ENCODE data around the gene QSOX1.

The QSOX1 gene

DNA sequence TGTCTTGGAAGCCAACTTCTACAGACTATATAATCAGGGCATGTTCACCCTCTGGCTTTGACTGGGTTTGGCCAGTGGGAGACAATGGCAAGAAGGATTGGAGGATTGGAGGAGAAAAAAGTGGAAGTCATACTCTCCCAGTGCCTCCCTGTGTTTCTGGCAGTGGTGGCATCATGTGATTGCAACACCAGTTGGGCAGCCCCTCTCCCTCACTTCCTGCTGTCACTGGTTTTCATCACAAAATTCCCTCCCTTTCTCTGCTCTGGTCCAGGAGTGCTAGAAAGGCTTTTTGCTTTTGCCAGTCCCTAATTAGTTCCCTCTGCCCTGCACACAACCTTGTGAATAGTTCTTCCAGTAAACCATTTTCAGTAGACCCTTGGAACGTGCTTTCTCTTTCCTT lies 3.7 kb upstream of the QSOX1 start:
- DNase-seq, result no peak

DNA sequence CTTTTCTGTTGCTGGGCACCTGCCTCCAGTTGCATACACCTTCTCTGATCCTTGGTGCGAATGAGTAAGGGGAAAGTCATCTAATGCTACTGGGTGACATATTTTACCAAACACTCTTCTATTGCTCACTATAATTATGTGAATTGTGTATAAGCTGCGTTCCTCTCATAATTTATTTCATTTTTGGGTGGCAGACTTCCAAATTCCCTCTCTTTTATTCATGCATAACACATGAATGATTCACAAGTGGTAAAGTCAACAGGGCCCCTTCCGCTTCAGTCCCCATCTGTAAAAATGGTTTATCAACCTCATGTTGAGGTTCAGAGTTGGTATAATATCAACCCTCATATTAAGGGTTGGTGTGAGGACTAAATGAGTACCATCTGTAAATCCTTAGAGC lies 3.2 kb upstream of the QSOX1 start:
- no peak for DNase-seq

DNA sequence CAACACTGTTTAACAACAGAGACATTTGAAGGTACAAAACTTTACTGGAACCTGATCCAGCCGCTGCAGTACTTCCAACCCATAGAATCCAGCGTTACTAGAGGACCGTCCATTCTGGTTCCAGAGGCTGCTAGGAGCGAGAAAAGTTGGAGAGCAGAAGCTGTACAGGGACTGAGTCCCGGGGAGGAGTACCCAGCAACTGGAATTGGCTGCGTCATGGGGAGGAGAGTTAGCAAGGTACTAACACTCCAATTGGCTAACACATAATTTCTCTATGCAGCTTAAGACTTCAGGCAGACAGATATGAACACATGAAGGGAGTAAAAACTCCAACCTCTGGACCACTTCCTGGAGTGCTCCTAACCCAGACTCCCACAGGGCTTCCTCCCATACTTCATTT lies 2.1 kb upstream of the QSOX1 start:
- DNase-seq, result no peak

DNA sequence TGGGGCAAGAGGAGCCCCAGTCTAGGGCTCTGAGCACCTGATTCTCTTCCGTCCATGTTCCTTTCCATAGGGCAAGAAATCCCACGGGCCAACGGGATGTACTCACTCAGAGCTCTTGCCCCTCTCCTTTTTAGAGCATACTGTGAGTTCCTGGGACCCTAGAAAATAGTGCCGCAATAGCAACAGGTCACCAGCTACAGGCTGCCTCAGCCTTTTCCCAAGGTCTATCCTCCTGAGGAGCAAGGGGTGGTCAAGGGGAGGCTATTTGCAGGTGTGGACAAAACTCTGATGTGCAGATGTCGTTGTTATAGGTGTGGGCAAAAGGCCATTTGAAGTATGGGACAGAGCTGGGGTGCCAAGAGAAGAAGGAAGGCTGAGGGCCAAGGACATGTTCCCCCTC lies 1.6 kb upstream of the QSOX1 start:
- no peak for DNase-seq

DNA sequence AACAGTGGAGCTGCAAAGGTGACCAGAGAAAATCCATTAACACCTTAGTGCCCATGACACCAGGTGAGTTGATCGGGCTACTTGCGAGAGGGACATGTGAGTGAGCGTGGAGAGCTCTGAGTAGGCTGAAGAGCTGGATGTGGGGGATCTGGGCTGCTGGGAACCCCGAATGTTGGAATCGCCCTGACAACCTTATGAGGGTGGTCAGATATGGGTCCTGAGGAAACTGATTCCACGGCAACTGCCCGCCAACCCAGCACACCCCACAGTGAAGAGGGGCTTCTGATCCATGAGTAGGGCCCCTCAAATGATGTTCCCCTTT lies 705 bp upstream of the QSOX1 start:
- peak; percentile 9 for DNase-seq

DNA sequence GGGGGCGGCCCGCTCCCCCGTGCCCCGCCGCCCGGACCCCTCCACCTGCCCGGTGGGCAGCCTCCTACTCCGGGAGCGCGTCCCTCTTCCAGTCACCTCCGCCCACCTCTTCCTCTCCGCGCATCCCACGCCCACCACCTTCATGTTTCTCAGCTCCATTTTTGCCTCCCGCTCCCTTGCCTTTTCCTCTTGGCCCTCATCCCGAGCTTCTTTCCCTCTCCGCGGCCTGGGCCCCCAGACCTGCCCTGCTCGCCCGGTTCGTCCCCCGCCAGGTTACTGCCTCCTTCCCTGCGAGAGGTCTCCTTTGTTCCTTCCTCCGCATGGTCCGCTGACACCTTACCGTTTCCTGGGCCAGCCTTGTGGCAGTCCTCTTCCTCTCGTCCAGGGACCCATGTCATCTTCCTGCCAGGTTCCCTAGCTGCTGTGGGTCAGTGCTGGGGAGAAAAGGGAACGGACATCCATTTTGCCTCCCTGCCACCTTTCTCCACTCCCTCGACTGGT lies 563 bp downstream of the QSOX1 start:
- no peak for DNase-seq

DNA sequence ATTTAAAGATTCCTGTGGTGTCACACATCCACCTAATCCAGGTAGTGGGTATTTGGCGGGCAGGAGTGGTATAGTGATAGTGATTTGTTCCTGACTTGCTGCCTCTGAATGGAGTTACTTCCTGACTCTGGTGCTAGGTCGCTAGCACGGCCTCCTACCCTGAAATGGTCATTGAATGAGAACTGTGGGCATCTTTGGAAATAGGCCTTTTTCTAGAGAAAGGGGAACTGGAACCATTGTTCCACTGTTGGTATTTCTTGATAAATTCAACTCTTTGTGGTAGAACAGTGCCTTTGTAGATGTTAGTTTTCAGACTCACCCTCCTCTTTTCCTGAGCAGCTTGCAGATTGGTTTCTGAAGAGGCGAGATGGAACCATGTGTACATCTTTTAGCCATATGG lies 1.5 kb downstream of the QSOX1 start:
- DNase-seq, result no peak

DNA sequence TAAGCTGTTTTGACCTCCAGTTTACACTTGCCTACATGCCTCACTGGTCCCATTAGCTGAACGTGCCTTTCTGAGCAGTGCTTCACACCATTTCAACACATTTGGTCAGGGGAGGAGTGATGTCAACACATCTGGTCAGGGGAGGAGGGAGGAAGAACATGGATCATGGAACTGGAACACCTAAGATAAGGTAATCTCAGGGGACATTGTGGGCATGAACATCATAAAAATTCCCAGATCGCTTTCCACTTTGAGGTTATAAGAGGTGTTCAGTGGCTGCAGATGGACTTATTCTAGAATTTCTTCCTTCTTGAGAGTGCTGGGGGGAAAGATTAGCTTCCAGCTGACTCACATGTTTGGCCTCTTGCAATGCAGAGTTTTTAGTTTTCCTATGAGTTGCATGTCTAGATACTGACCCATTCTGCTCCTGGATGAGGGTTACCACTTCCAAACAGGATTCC lies 2.0 kb downstream of the QSOX1 start:
- no peak for DNase-seq

DNA sequence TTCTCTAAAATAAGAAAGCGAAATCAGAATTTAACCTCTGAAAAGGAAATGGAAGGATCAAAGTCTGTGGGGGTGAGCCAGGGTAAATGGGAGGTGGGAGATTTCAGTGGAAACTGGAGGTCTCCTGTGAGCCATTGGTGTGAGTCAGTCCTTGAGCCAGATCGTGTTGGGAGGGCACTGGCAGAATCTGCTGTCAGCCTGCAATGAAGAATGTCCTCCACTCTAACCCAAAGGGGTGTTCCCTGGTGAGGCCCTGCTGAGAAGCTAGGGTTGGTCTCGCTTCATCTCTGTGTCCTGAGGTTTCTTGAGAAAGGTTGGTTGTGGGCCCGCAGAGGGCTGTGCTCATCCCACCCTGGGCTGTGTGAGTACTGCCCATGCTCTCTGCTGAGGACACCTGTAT lies 2.4 kb downstream of the QSOX1 start:
- DNase-seq, result no peak

DNA sequence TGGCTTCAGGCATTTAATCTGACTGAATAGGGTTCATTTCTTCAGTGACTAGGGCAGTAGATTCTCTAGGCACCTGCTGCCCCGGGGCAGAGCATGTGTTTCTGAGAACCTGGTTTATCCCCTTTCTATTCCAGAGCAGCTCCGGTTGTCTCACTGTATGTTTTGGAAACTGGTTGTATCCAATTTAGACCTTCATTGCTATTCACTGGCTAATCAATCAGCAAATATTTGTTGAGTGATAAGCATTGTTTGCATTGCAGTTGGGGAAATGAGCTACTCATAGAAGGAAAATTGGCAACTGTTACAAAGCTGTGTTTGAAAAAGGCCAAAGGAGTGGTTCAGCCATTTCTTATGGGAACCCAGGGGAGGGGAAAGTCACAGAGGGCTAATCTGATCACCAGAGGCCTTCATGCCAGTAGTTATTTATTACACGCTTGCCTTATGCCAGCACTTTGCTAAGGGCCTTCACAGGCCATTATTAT lies 2.9 kb downstream of the QSOX1 start:
- no peak for DNase-seq

DNA sequence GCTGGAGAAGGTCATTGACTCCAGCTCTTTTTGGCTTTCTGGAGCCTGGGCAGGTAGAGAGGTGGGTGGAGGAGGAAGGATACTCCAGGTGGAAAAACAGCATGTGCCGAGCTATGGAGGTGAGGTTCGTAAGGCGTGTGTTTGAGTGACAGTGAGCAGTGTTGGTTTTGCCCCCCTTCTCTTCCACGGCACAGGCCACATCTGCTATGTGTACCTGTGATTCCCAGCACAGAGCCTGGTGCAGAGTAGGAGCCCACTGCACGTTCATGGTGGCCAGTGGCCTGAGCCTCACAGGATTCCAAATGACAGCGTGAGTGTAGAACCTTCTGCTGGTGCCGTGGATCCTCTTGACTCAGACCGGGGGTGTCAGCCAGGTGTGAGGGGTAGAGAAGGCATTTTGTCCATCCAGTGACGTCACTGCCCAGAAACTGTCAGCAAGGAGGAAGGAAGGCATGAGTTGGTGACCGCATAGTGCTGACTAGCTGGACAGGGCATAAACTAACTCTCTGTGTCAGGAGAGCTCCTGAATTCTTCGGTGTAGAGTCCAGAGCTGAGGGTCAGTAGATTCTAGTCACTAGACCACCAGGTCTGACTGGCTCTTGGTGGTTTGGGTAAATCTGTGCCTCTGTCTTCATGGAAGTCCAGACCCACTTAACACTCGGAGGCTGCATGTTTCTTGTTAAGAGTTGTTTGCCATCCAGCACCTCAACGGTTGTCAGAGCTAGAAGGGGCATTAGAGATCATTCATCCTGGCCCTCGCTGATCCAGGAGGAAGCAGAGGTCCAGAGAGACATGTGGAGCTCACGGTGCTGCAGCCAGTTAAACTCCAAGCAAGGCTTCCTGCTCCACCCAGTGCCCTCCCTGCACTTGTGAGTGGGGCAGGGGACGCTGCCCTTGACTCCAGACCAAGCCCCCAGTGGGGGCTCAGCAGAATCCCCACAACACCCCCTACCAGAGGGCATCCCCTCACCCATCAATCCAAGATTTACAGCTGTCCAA lies 3.8 kb downstream of the QSOX1 start:
- DNase-seq, result no peak

DNA sequence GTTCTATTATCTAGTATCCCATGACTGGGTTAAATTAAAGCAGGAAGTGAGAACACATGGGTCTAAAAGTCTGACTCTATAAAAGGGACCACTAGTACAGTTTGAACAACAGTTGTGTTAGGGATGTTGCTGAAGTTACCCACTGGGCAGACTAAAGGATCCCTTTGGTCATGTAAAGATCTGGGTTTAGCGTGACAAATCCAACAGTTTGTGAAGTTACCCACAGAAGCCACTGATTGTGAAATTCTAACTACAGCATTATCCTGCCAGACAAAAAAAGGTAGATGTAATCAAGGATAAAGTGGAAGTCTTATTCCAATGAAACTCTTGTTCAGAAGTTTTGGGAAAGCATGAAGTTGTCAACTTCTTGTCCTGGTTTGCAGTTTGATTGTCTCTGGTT lies 5.7 kb downstream of the QSOX1 start:
- no peak for DNase-seq

DNA sequence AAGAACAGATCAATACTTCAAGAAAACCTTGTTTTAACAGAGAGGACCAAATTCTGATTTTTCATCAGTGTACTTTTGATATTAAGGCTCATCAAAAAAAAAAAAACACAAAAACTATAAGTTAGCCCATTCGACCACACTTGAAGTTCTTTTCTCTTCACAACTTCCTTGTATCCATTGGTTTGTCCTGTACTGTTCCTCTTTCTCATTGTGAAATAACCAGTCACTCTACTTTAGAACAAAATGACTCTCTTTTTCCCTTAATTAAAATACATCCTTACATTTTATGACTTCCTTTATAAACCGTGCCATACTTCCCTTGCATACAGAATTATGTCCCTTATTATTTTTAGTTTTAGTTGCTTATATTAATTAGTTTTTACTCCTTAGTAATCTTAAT lies 8.4 kb downstream of the QSOX1 start:
- DNase-seq, result no peak

DNA sequence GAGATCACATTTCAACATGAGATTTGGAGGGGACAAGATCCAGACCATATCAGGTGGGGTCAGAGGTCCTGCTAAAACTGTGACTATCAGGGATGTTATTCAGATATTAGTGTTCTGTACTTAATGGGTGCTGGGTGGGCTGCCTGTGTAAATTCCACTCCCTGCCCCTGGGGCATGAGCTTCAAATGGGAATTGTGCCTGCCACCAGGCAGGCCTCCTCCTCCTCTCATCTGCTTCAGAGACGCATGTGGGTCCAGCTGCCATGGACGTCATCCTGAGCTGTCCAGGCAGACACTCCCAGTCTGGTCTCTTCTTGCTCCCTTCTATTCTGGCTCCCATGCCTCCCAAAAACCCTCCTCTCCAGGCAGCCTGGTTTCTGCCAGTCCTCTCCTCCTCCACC lies 10.4 kb downstream of the QSOX1 start:
- no peak for DNase-seq

DNA sequence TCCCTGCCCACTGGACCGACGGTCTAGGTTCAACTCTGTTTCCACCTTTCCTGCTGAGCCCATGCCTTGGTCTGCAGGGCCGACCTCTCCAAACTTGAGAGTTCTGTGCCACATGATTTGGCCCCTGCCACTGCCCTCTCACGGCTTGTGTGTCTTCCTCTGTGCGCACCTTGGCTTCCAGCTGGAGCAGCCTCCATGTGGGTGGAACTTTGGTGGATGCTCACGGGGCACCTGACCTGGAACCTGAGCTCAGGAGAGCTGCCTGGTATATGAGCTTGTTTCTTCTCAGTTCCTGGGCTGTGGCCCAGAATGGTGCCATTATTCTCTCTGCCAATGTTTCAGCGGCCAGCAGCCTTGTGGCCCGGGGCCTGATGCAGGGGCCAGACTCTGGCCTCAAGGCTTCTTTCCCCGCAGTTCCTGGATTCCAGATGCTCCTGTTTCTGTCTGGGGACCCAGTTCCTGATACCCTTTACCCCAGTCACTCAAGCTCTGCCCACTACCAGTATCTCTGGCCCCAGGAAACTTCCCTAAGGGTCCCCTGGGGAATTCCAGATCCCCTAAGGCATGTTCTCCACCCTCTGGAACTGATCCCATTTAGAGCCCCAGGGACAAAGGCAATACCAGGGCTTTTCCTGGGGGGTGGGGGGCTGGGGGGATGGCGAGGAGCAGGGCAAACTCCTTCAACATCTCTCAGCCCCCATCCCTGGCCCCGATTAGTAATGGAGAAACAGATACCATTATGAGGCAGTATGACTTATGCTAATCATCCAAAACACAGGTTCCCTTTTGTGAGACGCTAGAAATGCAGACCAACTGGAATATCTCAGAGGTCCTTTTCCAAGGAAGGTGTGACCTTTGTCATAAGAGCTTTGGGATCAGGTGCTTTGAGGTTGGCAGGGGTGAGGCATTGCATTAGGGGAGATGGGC lies 11.1 kb downstream of the QSOX1 start:
- no peak for DNase-seq

DNA sequence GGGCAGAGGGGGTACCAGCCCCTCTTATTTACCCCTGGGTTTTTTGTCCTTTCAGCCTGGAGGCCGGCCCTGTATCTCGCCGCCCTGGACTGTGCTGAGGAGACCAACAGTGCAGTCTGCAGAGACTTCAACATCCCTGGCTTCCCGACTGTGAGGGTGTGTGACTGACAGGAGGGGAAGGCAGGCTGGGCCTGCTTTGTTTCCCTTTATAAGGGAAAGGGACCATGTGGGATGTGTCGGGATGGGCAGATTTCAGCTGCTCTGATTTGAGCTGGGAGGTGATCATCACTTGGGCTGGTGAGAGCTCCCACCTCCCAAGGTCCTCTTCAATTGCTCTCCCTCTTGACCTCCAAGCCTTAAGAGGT lies 11.7 kb downstream of the QSOX1 start:
- no peak for DNase-seq

DNA sequence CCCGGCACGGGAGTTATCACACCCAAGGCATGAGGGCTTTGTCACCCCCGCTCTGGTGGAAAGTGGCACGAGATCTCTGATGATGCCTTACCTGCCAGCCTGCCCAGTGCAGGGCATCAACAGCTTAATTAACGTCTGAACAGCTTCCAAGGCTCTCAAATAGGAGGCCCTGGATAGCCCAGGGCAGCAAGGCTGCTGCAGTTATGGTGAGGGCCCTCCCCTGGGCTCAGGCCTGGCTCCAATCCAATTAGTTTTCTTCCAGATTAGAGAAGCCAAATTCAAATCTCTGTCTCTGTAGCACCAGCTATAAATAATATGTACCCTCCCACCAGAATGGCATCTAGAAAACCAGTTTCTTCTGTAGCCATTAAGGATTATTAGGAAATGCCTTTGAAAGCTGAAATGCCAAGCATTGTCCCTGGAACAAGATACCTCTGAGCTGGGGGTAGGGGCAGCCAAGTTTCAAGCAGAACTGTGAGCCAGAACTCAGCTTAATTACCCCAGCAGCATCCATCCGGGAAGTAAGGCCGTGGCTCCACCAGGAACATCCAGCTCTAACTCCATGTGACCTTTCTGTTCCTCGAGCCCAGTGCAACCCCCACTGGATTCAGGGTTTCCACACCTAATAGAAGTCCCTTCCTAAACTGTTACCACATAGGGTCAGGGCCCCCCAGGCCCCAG lies 12.5 kb downstream of the QSOX1 start:
- no peak for DNase-seq

DNA sequence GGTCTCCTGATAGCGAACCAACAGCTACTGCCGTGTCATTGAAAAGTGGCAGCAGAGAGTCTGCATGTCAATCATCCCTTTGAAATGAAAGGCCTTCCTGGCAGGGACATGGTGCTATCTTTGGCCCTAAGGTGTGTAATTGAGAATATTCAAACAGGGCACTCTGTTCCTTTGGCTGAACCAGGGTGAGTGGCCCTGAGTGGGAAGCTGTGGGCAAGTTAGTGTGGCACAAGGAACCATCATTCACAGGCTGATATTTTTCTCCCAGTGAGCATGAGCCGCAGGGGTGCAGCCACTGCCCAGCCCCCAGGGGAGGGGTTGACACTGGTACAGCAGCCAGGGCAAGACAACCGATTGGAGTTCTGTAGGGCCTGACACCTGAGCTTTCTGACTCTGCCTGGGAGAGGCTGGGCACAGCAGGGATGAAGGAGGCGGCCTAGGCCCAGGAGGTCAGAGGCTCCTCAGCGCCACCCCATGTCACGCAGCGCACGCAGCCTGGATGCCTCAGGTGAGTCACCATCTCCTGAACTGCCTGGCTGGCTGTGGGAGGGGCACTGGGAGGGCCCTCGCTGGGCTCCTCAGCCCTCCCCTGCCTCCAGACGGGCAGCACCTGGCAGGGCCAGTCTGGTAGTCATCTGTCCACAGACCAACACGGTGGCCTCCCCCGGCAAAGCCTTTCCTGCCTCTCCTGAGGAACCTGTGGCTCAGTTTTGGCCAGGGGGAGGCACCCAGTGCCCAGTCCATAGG lies 13.2 kb downstream of the QSOX1 start:
- DNase-seq, result no peak

DNA sequence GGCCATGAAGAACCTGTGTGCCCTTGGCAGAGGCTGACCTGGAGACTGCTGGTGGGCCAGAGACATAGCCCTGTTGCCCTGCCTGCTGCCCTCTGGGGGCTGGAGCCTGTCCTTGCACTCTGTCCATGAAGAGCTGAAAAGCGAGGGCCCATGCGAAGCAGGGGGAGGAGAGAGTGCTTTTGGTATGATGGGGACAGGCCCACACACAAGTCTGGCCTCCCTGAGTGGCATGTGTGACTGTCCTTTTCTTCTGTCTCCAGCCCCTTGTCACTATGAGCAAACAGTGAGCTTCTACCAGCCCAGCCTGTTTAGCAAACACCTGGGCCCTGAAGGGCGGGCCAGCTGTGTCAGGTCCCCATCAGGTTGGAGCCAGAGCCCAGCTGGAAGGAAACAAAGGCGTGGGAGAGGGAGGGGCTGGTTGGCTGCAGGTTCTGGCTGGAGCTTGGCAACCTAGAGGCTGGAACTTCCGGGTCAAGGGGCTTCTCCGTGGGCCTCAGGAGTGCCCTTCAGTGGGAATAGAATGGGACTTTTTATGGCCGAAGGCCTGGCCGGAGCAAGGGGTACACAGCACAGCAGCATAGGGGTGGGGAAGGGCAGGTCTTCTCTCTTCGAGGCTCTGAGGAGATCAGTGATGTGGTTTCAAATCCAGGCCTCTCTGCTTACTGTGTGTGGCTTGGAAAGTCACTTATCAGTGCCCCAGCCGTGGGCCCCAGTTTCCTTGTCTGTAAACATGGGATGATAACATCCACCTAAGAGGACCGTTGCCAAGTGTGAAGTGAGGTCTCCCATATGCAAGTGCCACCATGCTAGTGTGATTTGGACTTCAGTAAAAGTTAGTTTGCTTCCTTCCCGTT lies 14.3 kb downstream of the QSOX1 start:
- peak; percentile 39 for DNase-seq

DNA sequence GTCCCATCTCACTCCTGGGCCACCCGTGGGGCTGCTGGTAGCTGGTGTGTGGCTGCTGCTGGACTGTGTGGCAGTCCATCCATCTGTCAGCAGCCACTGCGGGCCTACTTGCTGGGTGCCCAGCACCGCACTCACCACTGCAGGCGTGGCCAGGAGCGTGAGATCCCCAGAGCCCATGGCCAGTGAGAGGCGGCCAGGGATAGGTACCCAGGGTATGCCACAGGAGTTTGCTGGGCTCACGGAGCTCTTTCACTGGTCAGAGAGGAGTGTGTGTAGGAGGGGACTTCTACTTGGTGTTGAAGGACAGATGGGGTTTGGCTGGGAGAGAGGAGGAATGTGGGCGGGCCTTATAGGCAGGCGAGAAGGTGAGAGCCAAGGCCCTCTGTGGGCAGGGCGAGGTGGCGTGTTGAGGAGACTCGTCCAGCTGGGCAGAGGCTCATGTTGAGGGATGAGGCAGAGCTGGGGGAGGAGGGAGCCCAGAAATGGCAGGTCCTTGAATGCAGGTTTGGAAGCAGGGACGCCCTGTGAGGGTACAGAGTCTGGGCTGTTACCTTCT lies 15.0 kb downstream of the QSOX1 start:
- DNase-seq, result no peak

Data from CD4-positive, alpha-beta T cell treated with Interleukin-12 subunit alpha and Interleukin-12 subunit beta, for 1 hour (primary cell).